HepG2 (cell line): ENCODE data around the gene CCDC167. TPM values are rescaled to one million over a fixed set of nuclear protein-coding genes. Genes with fewer than 3 reads are reported as not detected.

Experiments
- ATAC-seq: fragments of 200-7000 bp; cut with Tn5 transposase; 3 replicates; pipeline ENCODE4 v1.9.1; 2020; ENCODE audit warnings: mild to moderate bottlenecking, moderate library complexity
- BruUV-seq: library from RNA; stranded (reverse); fragments of 400-500 nt; replicated peaks from 2 replicates; lab custom pipeline; 2021; lab: Mats Ljungman, UMichigan
- CTCF ChIA-PET: fragments of 300-600 bp; formaldehyde crosslinking; extraction: SDS; loops from one replicate; lab custom pipeline; 2021; ENCODE audit warnings: low total read pairs, inconsistent platforms, low intra/inter-chr PET ratio; lab: Yijun Ruan, JAX
- POLR2A ChIA-PET: fragments of 350-600 bp; sonication (Branson Sonifier 250); formaldehyde crosslinking; loops from one replicate; lab custom pipeline; 2020; ENCODE audit warnings: antibody characterized with exemption, inconsistent platforms; lab: Yijun Ruan, JAX
- DNase-seq: peaks from one replicate; pipeline ENCODE4 v3.0.0-alpha.2; 2015; ENCODE audit warnings: low spot score
- FAIRE-seq: peaks from 3 replicates; lab custom pipeline; 2011; peaks lifted over from hg19 to GRCh38; lab: Jason Lieb, UNC
- H2AFZ ChIP-seq: one replicate; pipeline ENCODE4 v1.6.1; 2011; ENCODE audit warnings: low read length, inconsistent platforms
- H3K27ac ChIP-seq: fragments of 300-600 bp; 3 replicates; pipeline ENCODE4 v1.8.0; 2011; ENCODE audit warnings: mixed run types, mild to moderate bottlenecking, mixed read lengths, low read length, inconsistent platforms; ENCODE audit not compliant: insufficient read depth; ENCODE audit errors: extremely low read length
- H3K27me3 ChIP-seq, 2 experiments: fragments of 200-600 bp in 1 of 2; 2 replicates in 1 of 2; 3 replicates in 1 of 2; pipeline versions ENCODE4 v1.6.0 to v1.8.0; 2011; ENCODE audit warnings: low read length in 2 of 2, mild to moderate bottlenecking in 2 of 2, moderate library complexity in 2 of 2, inconsistent platforms in 1 of 2; ENCODE audit not compliant: insufficient read depth in 2 of 2, control insufficient read depth in 1 of 2
- H3K36me3 ChIP-seq, 2 experiments: fragments of 200-600 bp in 1 of 2; replicated peaks in 1 of 2; 2 replicates in 1 of 2; 3 replicates in 1 of 2; pipeline versions ENCODE4 v1.5.1 to v1.8.0; 2011; ENCODE audit warnings: low read length in 2 of 2, inconsistent platforms in 1 of 2; ENCODE audit not compliant: insufficient read depth in 2 of 2, control insufficient read depth in 1 of 2
- H3K4me1 ChIP-seq: 2 replicates; pipeline ENCODE4 v1.5.1; 2012; ENCODE audit warnings: low read length, inconsistent platforms; ENCODE audit not compliant: insufficient read depth
- H3K4me2 ChIP-seq: 2 replicates; pipeline ENCODE4 v1.6.0; 2011; ENCODE audit warnings: low read depth, low read length, inconsistent platforms
- H3K4me3 ChIP-seq, 3 experiments: fragments of 200-600 bp in 1 of 3; sonication (generic), shearing (Covaris generic) in 1 of 3; replicated peaks in 1 of 3; 2 replicates each; pipeline ENCODE4 v1.5.1; 2011 to 2016; ENCODE audit warnings: low read length in 3 of 3, inconsistent platforms in 2 of 3, low read depth in 2 of 3, mild to moderate bottlenecking in 2 of 3, control low read depth in 1 of 3, mixed read lengths in 1 of 3; ENCODE audit not compliant: insufficient read depth in 1 of 3
- H3K79me2 ChIP-seq: one replicate; pipeline ENCODE4 v1.6.1; 2011; ENCODE audit warnings: low read length, inconsistent platforms; ENCODE audit not compliant: insufficient read depth
- H3K9ac ChIP-seq: 2 replicates; pipeline ENCODE4 v1.6.0; 2011; ENCODE audit warnings: mild to moderate bottlenecking, low read depth, low read length, inconsistent platforms; ENCODE audit not compliant: insufficient read depth
- H3K9me3 ChIP-seq: 2 replicates; pipeline ENCODE4 v1.5.1; 2012; ENCODE audit warnings: mild to moderate bottlenecking, low read length
- H4K20me1 ChIP-seq: 2 replicates; pipeline ENCODE4 v1.6.0; 2011; ENCODE audit warnings: inconsistent platforms, mild to moderate bottlenecking, low read length, moderate library complexity; ENCODE audit not compliant: insufficient read depth
- CERS6 ChIP-seq: sonication (generic); formaldehyde crosslinking; IDR thresholded peaks from 2 replicates; pipeline ENCODE4 v1.5.0; 2020; ENCODE audit warnings: missing genetic modification reagents
- CREBL2 ChIP-seq: sonication (generic); formaldehyde crosslinking; IDR thresholded peaks from 2 replicates; pipeline ENCODE4 v1.8.1; 2023; ENCODE audit warnings: missing genetic modification reagents, mild to moderate bottlenecking, borderline replicate concordance
- FOXP4 ChIP-seq: sonication (generic); formaldehyde crosslinking; IDR thresholded peaks from 2 replicates; pipeline ENCODE4 v1.4.0; 2020; ENCODE audit warnings: missing genetic modification reagents
- GMEB2 ChIP-seq: IDR thresholded peaks from 2 replicates; pipeline ENCODE4 v1.6.1; 2016; ENCODE audit warnings: missing biosample characterization, missing genetic modification reagents, low read depth
- HDAC6 ChIP-seq: fragments of 200-600 bp; sonication (generic); IDR thresholded peaks from 2 replicates; pipeline ENCODE4 v1.7.0; 2017; ENCODE audit warnings: mild to moderate bottlenecking, antibody characterized with exemption, low read length, low read depth
- KDM6A ChIP-seq: IDR thresholded peaks from 2 replicates; pipeline ENCODE4 v1.6.1; 2016; ENCODE audit warnings: low read depth
- NFIC ChIP-seq: IDR thresholded peaks from 2 replicates; pipeline ENCODE4 v1.6.1; 2012; ENCODE audit warnings: mild to moderate bottlenecking, low read length, inconsistent platforms
- PLSCR1 ChIP-seq: sonication (generic); formaldehyde crosslinking; IDR thresholded peaks from 2 replicates; pipeline ENCODE4 v1.5.0; 2020; ENCODE audit warnings: missing genetic modification reagents, mild to moderate bottlenecking, borderline replicate concordance
- ZFX ChIP-seq: sonication (generic); formaldehyde crosslinking; IDR thresholded peaks from 2 replicates; pipeline ENCODE4 v1.4.0; 2020; ENCODE audit warnings: mild to moderate bottlenecking, low read depth, missing genetic modification reagents, moderate library complexity
- ZNF558 ChIP-seq: sonication (generic); formaldehyde crosslinking; IDR thresholded peaks from 2 replicates; pipeline ENCODE4 v1.9.0; 2022; ENCODE audit warnings: mild to moderate bottlenecking, missing genetic modification reagents, borderline replicate concordance
- ZNF687 ChIP-seq: sonication (generic); formaldehyde crosslinking; IDR thresholded peaks from 2 replicates; pipeline ENCODE4 v1.5.1; 2020; ENCODE audit warnings: mild to moderate bottlenecking, missing genetic modification reagents, moderate library complexity
- ZSCAN30 ChIP-seq: sonication (generic); formaldehyde crosslinking; IDR thresholded peaks from 2 replicates; pipeline ENCODE4 v1.5.0; 2020; ENCODE audit warnings: mild to moderate bottlenecking, missing genetic modification reagents
- WGBS: methylation state at CpG from one replicate; pipeline ENCODE4 v1.1.6; 2017; ENCODE audit warnings: low lambda C conversion rate; 5-methylcytosine and 5-hydroxymethylcytosine counted together
- in situ Hi-C: cut with HindIII; loops from 2 replicates; pipeline ENCODE4 v1.10.0; 2017; ENCODE audit warnings: low pct_unique_long_range_greater_than_20kb; ENCODE audit not compliant: extremely low pct_ligation_motif_present
- intact Hi-C: fragments of 100-400 bp; cut with micrococcal nuclease; formaldehyde crosslinking; loops from one replicate; pipeline ENCODE4 v1.10.0; 2022; ENCODE audit not compliant: unreplicated experiment
- polyA plus RNA-seq, 8 experiments: library from polyadenylated mRNA; depleted of rRNA in 3 of 8; stranded (reverse) in 7 of 8; unstranded in 1 of 8; fragments of >200 nt; fragmentation: Illumina TruSeq in 4 of 8; extraction: Trizol in 4 of 8; gene quantifications; 2 replicates each; pipeline versions ENCODE4 v1.2.1 to v1.2.3, GENCODE V29; 2011 to 2016; ENCODE audit warnings: low read depth in 4 of 8, missing spikeins in 1 of 8, mixed read lengths in 1 of 8; ENCODE audit not compliant: insufficient read depth in 1 of 8
- total RNA-seq, 5 experiments: library from RNA; depleted of rRNA; stranded (reverse); fragments of >200 nt; fragmentation: Illumina TruSeq; extraction: Trizol; gene quantifications; 2 replicates each; pipeline ENCODE4 v1.2.3, GENCODE V29; 2016; ENCODE audit warnings: low read depth in 1 of 5

CCDC167 gene
- total and polyA plus RNA-seq, 2 of the 13 experiments (the other 11 are each of a cell fraction or from before 2014, with no cell fraction given), result 48.4 to 66.8 TPM

GRCh38 chr6:37481711-37482605 lies 17.7 kb downstream of the CCDC167 start:
- no peak overlapping the region for H3K27ac ChIP-seq
- H4K20me1 ChIP-seq, result no peaks in the 10 kb centered on the region
- no peak overlapping the region for H3K4me2 ChIP-seq
- ATAC-seq (no peak), FAIRE-seq (no peak), DNase-seq (no peak)
- 92% methylated on average over 15 of the region's 15 CpGs for WGBS
- H3K79me2 ChIP-seq, result no peaks in the 10 kb centered on the region
- BruUV-seq, result TSS peak; percentile 30
- POLR2A ChIA-PET, result no interaction called here
- H3K9me3 ChIP-seq, result no peaks in the 10 kb centered on the region
- H3K9ac ChIP-seq, result no peak overlapping the region
- no peaks in the 10 kb centered on the region for H3K4me1 ChIP-seq
- CTCF ChIA-PET, result no interaction called here
- no peak overlapping the region for H2AFZ ChIP-seq
- H3K36me3 ChIP-seq, result peaks cover 36 to 59% of the 10 kb centered on the region in 2 experiments
- no peaks in the 10 kb centered on the region for H3K27me3 ChIP-seq
- in situ Hi-C loops, result no loop called here
- intact Hi-C loops, result loop anchor here (5.0 kb wide), 1 partner anchor 210 kb away; no protein-coding TSS in a partner anchor
- no peak overlapping the region for H3K4me3 ChIP-seq
- TF ChIP-seq ZSCAN30 (CRISPR knock-in tag), result no peak
- TF ChIP-seq ZNF558 (CRISPR knock-in tag), result no peak
- no peak for TF ChIP-seq ZNF687 (CRISPR knock-in tag)
- TF ChIP-seq ZFX (CRISPR knock-in tag), result no peak
- no peak for TF ChIP-seq FOXP4 (CRISPR knock-in tag)
- TF ChIP-seq CERS6 (CRISPR knock-in tag), result no peak
- TF ChIP-seq NFIC, result no peak
- TF ChIP-seq PLSCR1 (CRISPR knock-in tag), result no peak
- no peak for TF ChIP-seq KDM6A (CRISPR knock-in tag)
- no peak for TF ChIP-seq GMEB2 (CRISPR knock-in tag)
- no peak for TF ChIP-seq CREBL2
- no peak for TF ChIP-seq HDAC6
